A549 (cell line): Measurements from ENCODE around the gene INHA. TPM values are rescaled to one million over a fixed set of nuclear protein-coding genes. Genes with fewer than 3 reads are reported as not detected.

ENCODE experiments used
- ATAC-seq, 2 experiments: fragments of 200-7000 bp in 1 of 2; fragments of >200 bp in 1 of 2; cut with Nextera tagmentation in 1 of 2; cut with Tn5 transposase in 1 of 2; 3 replicates each; pipeline versions ENCODE4 v1.8.0 to v1.9.1; 2018 to 2020; ENCODE audit warnings: mild to moderate bottlenecking in 1 of 2, moderate library complexity in 1 of 2
- CTCF ChIA-PET: fragments of 300-600 bp; sonication (Branson Sonifier 250); formaldehyde crosslinking; extraction: SDS; loops from one replicate; lab custom pipeline; 2021; ENCODE audit warnings: antibody characterized with exemption, inconsistent platforms; lab: Yijun Ruan, JAX
- POLR2A ChIA-PET: fragments of 350-600 bp; formaldehyde crosslinking; extraction: SDS; loops from one replicate; lab custom pipeline; 2021; ENCODE audit warnings: antibody characterized with exemption, inconsistent platforms; lab: Yijun Ruan, JAX
- DNase-seq, 2 experiments: peaks; one replicate each; pipeline versions ENCODE4 v3.0.0 to v3.0.0-alpha.2; 2011 to 2016; ENCODE audit warnings: low read depth in 1 of 2, low spot score in 1 of 2
- FAIRE-seq: peaks from 2 replicates; lab custom pipeline; 2011; peaks lifted over from hg19 to GRCh38; lab: Jason Lieb, UNC
- H3K27ac ChIP-seq, 2 experiments: fragments of >200 bp; sonication (Bioruptor Twin); formaldehyde crosslinking; 3 replicates each; pipeline ENCODE4 v1.5.1; 2016 to 2017
- H3K4me1 ChIP-seq: fragments of >200 bp; sonication (Bioruptor Twin); formaldehyde crosslinking; 3 replicates; pipeline ENCODE4 v1.6.1; 2016
- H3K4me2 ChIP-seq: fragments of >200 bp; sonication (Bioruptor Twin); formaldehyde crosslinking; 3 replicates; pipeline ENCODE4 v1.6.1; 2016
- H3K4me3 ChIP-seq: fragments of >200 bp; sonication (Bioruptor Twin); formaldehyde crosslinking; 3 replicates; pipeline ENCODE4 v1.5.1; 2016
- H3K9me3 ChIP-seq: fragments of >200 bp; sonication (Bioruptor Twin); formaldehyde crosslinking; 3 replicates; pipeline ENCODE4 v1.6.1; 2016
- BCL3 ChIP-seq: fragments of >200 bp; sonication (Bioruptor Twin); formaldehyde crosslinking; IDR thresholded peaks from 3 replicates; pipeline ENCODE4 v1.6.1; 2016
- BHLHE40 ChIP-seq: IDR thresholded peaks from 2 replicates; pipeline ENCODE4 v1.6.1; 2012; ENCODE audit warnings: low read depth, low read length, inconsistent platforms
- CEBPB ChIP-seq, 2 experiments: fragments of >200 bp in 1 of 2; sonication (Bioruptor Twin) in 1 of 2; formaldehyde crosslinking in 1 of 2; IDR thresholded peaks; 2 replicates each; pipeline ENCODE4 v1.6.1; 2012 to 2016
- CHD2 ChIP-seq: fragments of 150-350 bp; IDR thresholded peaks from 2 replicates; pipeline ENCODE4 v1.6.1; 2014; ENCODE audit warnings: low read length; ENCODE audit not compliant: partially characterized antibody
- ESRRA ChIP-seq: fragments of 150-350 bp; IDR thresholded peaks from 2 replicates; pipeline ENCODE4 v1.6.1; 2014; ENCODE audit warnings: mild to moderate bottlenecking, low read length, borderline replicate concordance
- FOSL2 ChIP-seq, 2 experiments: fragments of 450-650 bp in 1 of 2; fragments of >200 bp in 1 of 2; sonication (Bioruptor Twin) in 1 of 2; formaldehyde crosslinking; IDR thresholded peaks; 2 replicates each; pipeline versions ENCODE4 v1.5.0 to v1.6.1; 2016 to 2020; ENCODE audit warnings: mild to moderate bottlenecking in 1 of 2, moderate library complexity in 1 of 2
- HEYL ChIP-seq: fragments of 250-450 bp; sonication (Bioruptor Pico); IDR thresholded peaks from 2 replicates; pipeline ENCODE4 v1.8.0; 2021; ENCODE audit warnings: mild to moderate bottlenecking, moderate library complexity
- HOXA7 ChIP-seq: fragments of 250-450 bp; sonication (Bioruptor Pico); IDR thresholded peaks from 2 replicates; pipeline ENCODE4 v1.5.0; 2020; ENCODE audit warnings: mild to moderate bottlenecking, moderate library complexity
- JUNB ChIP-seq: fragments of >200 bp; sonication (Bioruptor Twin); formaldehyde crosslinking; IDR thresholded peaks from 2 replicates; pipeline ENCODE4 v1.6.1; 2016
- MAFK ChIP-seq: fragments of 450-650 bp; IDR thresholded peaks from 2 replicates; pipeline ENCODE4 v1.6.1; 2014; ENCODE audit not compliant: partially characterized antibody
- MAX ChIP-seq: IDR thresholded peaks from 2 replicates; pipeline ENCODE4 v1.6.1; 2012
- NPAS2 ChIP-seq: fragments of 250-450 bp; sonication (Bioruptor Pico); IDR thresholded peaks from 2 replicates; pipeline ENCODE4 v1.8.0; 2022; ENCODE audit warnings: mild to moderate bottlenecking, moderate library complexity, borderline replicate concordance
- PHF8 ChIP-seq: fragments of 200-600 bp; sonication (generic); IDR thresholded peaks from 2 replicates; pipeline ENCODE4 v1.6.1; 2016; ENCODE audit warnings: low read depth, mild to moderate bottlenecking, antibody characterized with exemption, moderate library complexity, borderline replicate concordance
- RCOR1 ChIP-seq: fragments of 150-350 bp; IDR thresholded peaks from 2 replicates; pipeline ENCODE4 v1.6.1; 2014; ENCODE audit warnings: antibody characterized with exemption, low read length, low read depth
- RNF2 ChIP-seq: fragments of 200-600 bp; sonication (generic); IDR thresholded peaks from 2 replicates; pipeline ENCODE4 v1.6.1; 2016; ENCODE audit warnings: low read depth, mild to moderate bottlenecking, antibody characterized with exemption, moderate library complexity, borderline replicate concordance
- TFCP2L1 ChIP-seq: fragments of 250-450 bp; sonication (Bioruptor Pico); IDR thresholded peaks from 2 replicates; pipeline ENCODE4 v1.5.0; 2021; ENCODE audit warnings: mild to moderate bottlenecking
- ZNF302 ChIP-seq: fragments of 250-450 bp; sonication (Bioruptor Pico); IDR thresholded peaks from 2 replicates; pipeline ENCODE4 v1.9.0; 2021; ENCODE audit warnings: inconsistent platforms, mild to moderate bottlenecking, moderate library complexity
- ZSCAN20 ChIP-seq: fragments of 250-450 bp; sonication (Bioruptor Pico); IDR thresholded peaks from 2 replicates; pipeline ENCODE4 v1.8.0; 2022; ENCODE audit warnings: mild to moderate bottlenecking, moderate library complexity
- WGBS: methylation state at CpG from one replicate; pipeline ENCODE4 v1.1.6; 2017; ENCODE audit errors: missing lambda C conversion rate; 5-methylcytosine and 5-hydroxymethylcytosine counted together
- polyA plus RNA-seq, 4 experiments: library from polyadenylated mRNA; depleted of rRNA in 3 of 4; stranded (reverse); fragments of >200 nt; fragmentation: RNase III in 1 of 4; extraction: RNeasy Plus Mini Kit Qiagen cat#74134 plus additional on column Dnase treatment in 1 of 4; gene quantifications; 2 replicates in 3 of 4; 3 replicates in 1 of 4; pipeline ENCODE4 v1.2.3, GENCODE V29; 2011 to 2017
- TF ChIP-seq, protein P1 (sequence below): fragments of 450-650 bp; IDR thresholded peaks from 2 replicates; pipeline ENCODE4 v1.6.1; 2014; ENCODE audit warnings: antibody characterized with exemption
- TF ChIP-seq, protein P2 (sequence below): fragments of 250-450 bp; sonication (Bioruptor Pico); IDR thresholded peaks from 2 replicates; pipeline ENCODE4 v1.5.0; 2020; ENCODE audit warnings: low read depth, mild to moderate bottlenecking, moderate library complexity

INHA gene
- polyA plus RNA-seq, 2 of the 4 experiments (the other 2 are of a cell fraction), result 0.49 to 0.72 TPM

DNA sequence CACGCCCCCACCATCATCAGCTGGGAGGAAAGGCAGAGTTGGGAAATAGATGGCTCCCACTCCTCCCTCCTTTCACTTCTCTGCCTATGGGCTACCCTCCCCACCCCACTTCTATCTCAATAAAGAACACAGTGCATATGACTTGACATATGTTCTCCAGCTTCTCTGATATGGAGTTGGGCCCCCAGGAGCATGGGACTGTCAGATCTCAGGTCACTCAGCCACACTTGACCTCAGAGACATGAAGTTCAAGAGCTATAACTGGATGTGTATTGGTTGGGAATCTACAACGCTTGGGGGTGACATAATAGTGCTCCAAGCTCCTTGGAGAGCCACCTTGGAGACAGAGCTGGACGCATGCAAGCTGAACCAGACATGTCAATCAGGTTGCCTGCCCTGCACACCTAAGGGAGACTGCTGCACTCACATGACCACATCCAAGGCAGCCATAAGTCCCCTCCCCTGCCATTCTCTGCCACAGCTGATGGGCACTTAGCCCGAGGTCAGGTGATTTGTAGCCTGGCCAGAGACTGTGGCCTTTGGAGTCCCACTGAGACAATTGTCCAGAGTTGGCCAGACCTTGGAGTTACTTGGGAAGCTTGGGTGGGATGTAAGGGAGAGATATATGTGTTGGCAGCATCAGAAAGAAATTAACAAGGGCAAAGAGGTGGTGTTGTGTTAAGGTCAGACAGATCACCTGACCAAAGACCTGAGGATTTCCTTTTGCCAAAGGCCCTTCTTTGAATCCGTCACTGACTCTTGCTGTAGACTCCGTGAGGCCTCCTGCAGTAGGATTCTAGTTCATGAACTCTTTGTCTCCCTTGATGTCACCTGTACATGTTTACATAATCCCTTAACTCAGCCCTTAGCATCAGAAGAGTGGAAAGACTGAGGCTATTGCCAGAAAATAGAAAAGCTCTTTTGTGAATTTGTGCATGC, 3.7 kb downstream of the INHA start:
- POLR2A ChIA-PET, result interaction anchor here (1.7 kb wide), 1 partner anchor 22 kb away, joined by 6 read pairs; the partner anchor contains the start of gene STK11IP
- 68% methylated on average over 6 of the region's 6 CpGs for WGBS
- no peak for TF ChIP-seq RCOR1
- TF ChIP-seq MAX, result no peak
- no peak for TF ChIP-seq FOSL2 (IDR thresholded peaks at IDR 0.05)
- TF ChIP-seq FOSL2 (CRISPR knock-in tag; IDR thresholded peaks at IDR 0.05), result no peak
- TF ChIP-seq, protein P1, sequence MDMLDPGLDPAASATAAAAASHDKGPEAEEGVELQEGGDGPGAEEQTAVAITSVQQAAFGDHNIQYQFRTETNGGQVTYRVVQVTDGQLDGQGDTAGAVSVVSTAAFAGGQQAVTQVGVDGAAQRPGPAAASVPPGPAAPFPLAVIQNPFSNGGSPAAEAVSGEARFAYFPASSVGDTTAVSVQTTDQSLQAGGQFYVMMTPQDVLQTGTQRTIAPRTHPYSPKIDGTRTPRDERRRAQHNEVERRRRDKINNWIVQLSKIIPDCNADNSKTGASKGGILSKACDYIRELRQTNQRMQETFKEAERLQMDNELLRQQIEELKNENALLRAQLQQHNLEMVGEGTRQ, result no peak
- Histone ChIP-seq H3K4me3 (no peak overlapping the region), H3K4me1 (peaks cover 9% of the 10 kb centered on the region; the same call in 2 of the 3 replicates), H3K9me3 (no peaks in the 10 kb centered on the region), H3K27ac (no peak overlapping the region), H3K4me2 (no peak overlapping the region)
- no peak for ATAC-seq
- DNase-seq, result no peak
- CTCF ChIA-PET, result interaction anchor here (1.1 to 7.5 kb wide), 6 partner anchors 12 to 54 kb away, joined by 3 to 50 read pairs (median 4); no protein-coding TSS in a partner anchor
- no peak for FAIRE-seq

GRCh38 chr2:219576505-219577388, 4.6 kb downstream of the INHA start:
- Histone ChIP-seq H3K4me3 (no peak overlapping the region), H3K4me2 (peak overlapping the region; percentile 29; the same call in 2 of the 3 replicates), H3K27ac (no peak overlapping the region), H3K9me3 (no peaks in the 10 kb centered on the region), H3K4me1 (peaks cover 5% of the 10 kb centered on the region; the same call in 2 of the 3 replicates)
- ATAC-seq, result peak; percentile 27 to 43; a peak in 3 of 6 replicates
- POLR2A ChIA-PET, result interaction anchor here (0.8 kb wide), 1 partner anchor 21 kb away, joined by 3 read pairs; the partner anchor contains the start of gene STK11IP
- no peak for DNase-seq
- FAIRE-seq, result no peak
- TF ChIP-seq HEYL (CRISPR knock-in tag), result no peak
- peak; percentile 12 for TF ChIP-seq MAFK
- TF ChIP-seq BCL3, result no peak
- 40% methylated on average over 13 of the region's 15 CpGs for WGBS
- CTCF ChIA-PET, result interaction anchor here (1.0 to 7.5 kb wide), 9 partner anchors 13 to 175 kb away, joined by 3 to 50 read pairs (median 4); no protein-coding TSS in a partner anchor

- ATAC-seq (no peak), DNase-seq (no peak)
- WGBS, result 54% methylated on average over 8 of the region's 8 CpGs
Observed at GRCh38 chr2:219578811-219579613, 6.9 kb downstream of the INHA start.

GRCh38 chr2:219581346-219581745, 9.2 kb downstream of the INHA start:
- FAIRE-seq (no peak), ATAC-seq (no peak), DNase-seq (no peak)
- no peak overlapping the region for H3K4me3 ChIP-seq
- no peaks in the 10 kb centered on the region for H3K4me1 ChIP-seq
- H3K4me2 ChIP-seq, result no peak overlapping the region
- H3K9me3 ChIP-seq, result no peaks in the 10 kb centered on the region
- POLR2A ChIA-PET, result no interaction called here
- WGBS, result 0% methylated on average over 1 of the region's 2 CpGs
- CTCF ChIA-PET, result no interaction called here
- no peak overlapping the region for H3K27ac ChIP-seq
- TF ChIP-seq, protein P1, result no peak
- no peak for TF ChIP-seq PHF8
- TF ChIP-seq, protein P2, sequence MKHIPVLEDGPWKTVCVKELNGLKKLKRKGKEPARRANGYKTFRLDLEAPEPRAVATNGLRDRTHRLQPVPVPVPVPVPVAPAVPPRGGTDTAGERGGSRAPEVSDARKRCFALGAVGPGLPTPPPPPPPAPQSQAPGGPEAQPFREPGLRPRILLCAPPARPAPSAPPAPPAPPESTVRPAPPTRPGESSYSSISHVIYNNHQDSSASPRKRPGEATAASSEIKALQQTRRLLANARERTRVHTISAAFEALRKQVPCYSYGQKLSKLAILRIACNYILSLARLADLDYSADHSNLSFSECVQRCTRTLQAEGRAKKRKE (CRISPR knock-in tag), result no peak
- no peak for TF ChIP-seq HOXA7 (CRISPR knock-in tag)
- TF ChIP-seq JUNB, result no peak
- no peak for TF ChIP-seq TFCP2L1 (CRISPR knock-in tag)
- no peak for TF ChIP-seq BHLHE40
- TF ChIP-seq ZNF302 (CRISPR knock-in tag), result no peak
- no peak for TF ChIP-seq RNF2
- TF ChIP-seq ZSCAN20 (CRISPR knock-in tag), result no peak
- TF ChIP-seq CHD2, result no peak
- no peak for TF ChIP-seq FOSL2 (IDR thresholded peaks at IDR 0.05)
- no peak for TF ChIP-seq FOSL2 (CRISPR knock-in tag; IDR thresholded peaks at IDR 0.05)
- no peak for TF ChIP-seq NPAS2

More at GRCh38 chr2:219578811-219579613, 6.9 kb downstream of the INHA start:
- H3K27ac ChIP-seq, result no peak overlapping the region
- ChIA-PET POLR2A (no interaction called here), CTCF (interaction anchor here (1.2 to 1.7 kb wide), 2 partner anchors 17 to 64 kb away, joined by 3 to 5 read pairs; no protein-coding TSS in a partner anchor)
- no peak for FAIRE-seq
- TF ChIP-seq ESRRA (no peak), CEBPB (IDR thresholded peaks at IDR 0.05) (peak; percentile 12 to 49; a peak in 1 of 4 replicates)
- no peaks in the 10 kb centered on the region for H3K4me1 ChIP-seq
- H3K4me2 ChIP-seq, result no peak overlapping the region
- no peaks in the 10 kb centered on the region for H3K9me3 ChIP-seq
- no peak overlapping the region for H3K4me3 ChIP-seq
